Fibroblast of villous mesenchyme (primary cell): Measurements from ENCODE around the gene C1QB. TPM values are rescaled to one million over a fixed set of nuclear protein-coding genes. Genes with fewer than 3 reads are reported as not detected.

Source experiments
- DNase-seq: peaks from one replicate; pipeline ENCODE4 v3.0.0-alpha.2; 2010; ENCODE audit warnings: low read depth
- H3K4me3 ChIP-seq: 2 replicates; pipeline ENCODE4 v1.5.1; 2011; ENCODE audit warnings: low read depth, mild to moderate bottlenecking, low read length
- CTCF ChIP-seq: IDR thresholded peaks from 2 replicates; pipeline ENCODE4 v1.5.1; 2012; ENCODE audit warnings: low read depth, mild to moderate bottlenecking, low read length; ENCODE audit not compliant: insufficient read depth
- total RNA-seq: library from RNA; depleted of rRNA; stranded (reverse); fragments of >200 nt; gene quantifications from 2 replicates; pipeline ENCODE4 v1.2.3, GENCODE V29; 2012

The C1QB gene
- total RNA-seq, 1 donor = not detected

- no peak overlapping the region for H3K4me3 ChIP-seq
- TF ChIP-seq CTCF = no peak
- DNase-seq = no peak
These were observed 5.5 kb downstream of the C1QB start for GRCh38 chr1:22658385-22659163.

- H3K4me3 ChIP-seq = no peak overlapping the region
- TF ChIP-seq CTCF = no peak
- no peak for DNase-seq
These were observed 7.7 kb downstream of the C1QB start for GRCh38 chr1:22660716-22661241.

- no peak overlapping the region for H3K4me3 ChIP-seq
- DNase-seq = no peak
- no peak for TF ChIP-seq CTCF
These were observed 8.8 kb downstream of the C1QB start for GRCh38 chr1:22661880-22662279.

GRCh38 chr1:22662318-22662717 is 9.3 kb downstream of the C1QB start:
- H3K4me3 ChIP-seq = no peak overlapping the region
- TF ChIP-seq CTCF = no peak
- DNase-seq = peak; percentile 5

- DNase-seq = no peak
- H3K4me3 ChIP-seq = no peak overlapping the region
- no peak for TF ChIP-seq CTCF
These were observed 10.0 kb downstream of the C1QB start for GRCh38 chr1:22662986-22663408.

- DNase-seq = peak; percentile 34
- peak; percentile 64 for TF ChIP-seq CTCF
- no peak overlapping the region for H3K4me3 ChIP-seq
These were observed 12.7 kb downstream of the C1QB start for GRCh38 chr1:22665752-22666151.
